Activated CD8-positive, alpha-beta memory T cell treated with anti-CD3 and anti-CD28 coated beads, Interleukin-2, amount 50 U/mL, for 48 hours (primary cell): ENCODE data around the gene PKHD1.
"Not testable (repeated sequence)": the region's sequence is repeated elsewhere in the genome, so short reads cannot be mapped to it uniquely, and the experiment has no call there.

ENCODE experiments used
- DNase-seq: peaks from one replicate; pipeline ENCODE4 v3.0.0-alpha.2; 2020

Gene PKHD1

DNA sequence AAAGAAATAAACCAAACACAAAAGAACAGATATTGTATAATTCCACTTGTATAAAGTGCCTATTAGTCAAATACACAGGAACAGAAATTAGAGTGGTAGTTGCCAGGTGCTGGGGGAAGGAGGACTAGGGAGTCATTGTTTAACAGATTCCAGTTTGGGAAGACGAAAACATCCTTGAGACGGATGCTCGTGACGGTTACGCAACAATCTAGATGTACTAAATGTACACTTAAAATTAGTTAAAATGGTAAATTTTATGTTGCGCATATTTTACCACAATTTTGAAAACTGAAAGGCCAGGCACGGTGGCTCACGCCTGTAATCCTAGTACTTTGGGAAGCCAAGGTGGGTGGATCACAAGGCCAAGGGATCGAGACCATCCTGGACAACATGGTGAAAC lies 111.0 kb downstream of the PKHD1 start:
- no peak for DNase-seq

DNA sequence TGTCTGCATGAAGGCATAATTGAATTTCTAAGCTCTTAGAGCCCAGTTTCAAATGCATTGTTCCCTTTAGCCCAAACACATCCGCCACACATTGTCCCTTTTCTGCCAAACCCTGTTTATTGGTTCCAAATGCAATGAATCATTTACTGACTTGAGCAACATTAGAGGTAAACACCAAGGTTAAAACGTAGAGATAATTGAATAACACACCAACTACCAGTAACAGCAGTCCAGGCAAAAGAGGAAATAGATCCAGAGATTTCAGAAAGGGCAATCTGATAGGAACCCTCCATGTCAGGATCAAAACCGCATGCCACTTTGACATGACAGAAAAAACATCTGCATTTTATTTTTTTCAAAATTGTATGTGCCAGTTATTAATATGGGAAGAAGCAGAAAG lies 114.8 kb downstream of the PKHD1 start:
- no peak for DNase-seq

DNA sequence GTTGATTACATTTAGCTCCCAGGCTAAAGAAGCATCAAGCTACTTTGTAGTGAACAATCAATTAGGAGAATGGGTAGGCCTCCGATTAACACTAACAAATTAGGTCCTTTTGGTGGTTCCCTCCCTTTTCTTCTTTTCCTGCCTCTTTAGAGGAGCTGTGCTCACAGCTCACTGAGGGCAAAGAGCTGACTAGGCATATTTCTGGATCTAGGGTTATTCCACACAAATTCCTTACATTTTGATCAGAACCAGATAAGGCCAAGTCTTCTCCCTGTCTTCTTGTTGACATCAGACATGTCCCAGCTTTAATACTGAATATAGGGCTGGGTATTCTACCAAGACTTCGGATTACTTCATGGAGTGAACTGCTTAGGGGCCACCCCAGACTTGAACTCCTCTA lies 119.1 kb downstream of the PKHD1 start:
- DNase-seq: no peak

DNA sequence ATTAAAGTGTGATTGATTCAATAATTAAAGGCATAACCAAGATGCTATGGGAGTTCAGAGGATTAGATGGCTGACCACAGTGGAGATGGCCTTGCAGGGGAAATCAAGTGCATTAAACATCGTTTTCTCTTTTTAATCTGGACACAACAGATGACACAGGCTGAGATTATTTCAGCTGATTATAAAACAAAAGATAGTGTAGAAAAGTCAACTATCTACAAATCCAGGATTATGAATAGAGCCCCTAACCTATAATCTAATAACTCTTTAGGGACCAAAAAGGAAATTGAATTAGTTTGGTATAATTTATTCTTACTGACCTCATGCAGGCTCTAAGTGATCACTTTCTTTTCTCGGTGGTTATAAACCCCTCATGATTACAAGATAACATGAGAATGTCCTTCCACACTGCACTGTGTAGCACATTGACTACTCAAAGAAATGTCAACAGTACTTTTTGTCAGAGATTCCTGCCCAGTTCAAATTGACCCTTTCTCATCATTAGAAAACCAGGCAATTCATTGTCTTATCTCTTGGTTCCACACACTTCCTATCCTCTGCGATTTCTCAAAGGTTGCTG lies 122.1 kb downstream of the PKHD1 start:
- no peak for DNase-seq

DNA sequence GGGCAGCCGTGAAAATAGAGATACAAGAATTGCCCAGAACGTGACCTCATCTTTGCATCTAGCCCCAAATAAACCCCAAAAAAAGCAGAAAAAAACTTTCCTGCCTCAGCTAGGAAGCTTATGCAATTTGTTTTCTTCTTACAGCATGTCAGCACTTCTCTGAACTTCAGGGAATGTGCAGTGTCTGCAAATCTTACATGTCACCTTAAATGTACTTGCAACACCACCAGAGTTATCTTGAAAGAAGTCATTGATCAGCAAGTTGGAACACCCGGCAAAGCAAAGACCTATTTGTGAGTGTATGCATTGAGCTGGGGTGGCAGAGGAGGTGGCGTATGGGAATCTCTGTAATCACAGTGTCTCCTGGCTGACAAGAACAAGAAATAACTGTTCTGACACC lies 123.4 kb downstream of the PKHD1 start:
- no peak for DNase-seq

DNA sequence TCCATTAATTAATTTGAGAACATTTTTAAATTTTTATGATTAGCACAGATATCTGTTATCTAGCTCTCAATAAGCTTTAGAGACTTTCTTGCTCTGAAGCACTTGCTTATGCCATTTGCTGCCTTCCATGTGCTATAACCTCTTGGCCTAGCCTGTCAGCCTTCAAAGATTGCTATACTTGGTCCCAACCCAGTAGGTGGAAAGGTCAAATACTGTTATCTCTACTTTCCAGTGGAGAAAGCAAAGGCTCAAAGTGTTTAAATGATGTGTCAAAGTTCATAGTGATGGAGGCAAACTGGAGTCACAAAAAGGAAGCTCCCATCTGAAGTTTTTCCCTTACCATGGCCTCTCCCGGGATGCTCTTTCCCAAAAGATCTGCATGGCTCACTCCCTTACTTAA lies 125.1 kb downstream of the PKHD1 start:
- no peak for DNase-seq

DNA sequence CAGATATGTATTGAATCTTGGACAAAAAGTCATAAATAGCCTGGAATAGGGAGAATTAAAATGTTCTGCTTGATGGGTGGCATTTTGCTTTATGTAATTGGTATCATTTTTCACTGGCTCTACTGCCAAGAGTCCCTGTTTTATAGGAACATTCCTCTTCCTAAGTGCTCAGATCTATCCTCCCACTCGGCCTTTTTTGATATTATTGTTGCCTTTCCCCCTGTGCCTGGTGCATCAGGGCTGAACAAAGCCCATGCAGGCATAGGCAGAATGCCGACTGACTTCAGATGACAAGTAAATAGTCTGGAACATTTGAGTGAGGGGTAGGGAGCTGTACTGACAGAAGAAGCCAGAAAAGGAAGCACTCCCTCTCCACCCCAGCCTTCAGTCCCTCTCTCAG lies 127.0 kb downstream of the PKHD1 start:
- DNase-seq: no peak

DNA sequence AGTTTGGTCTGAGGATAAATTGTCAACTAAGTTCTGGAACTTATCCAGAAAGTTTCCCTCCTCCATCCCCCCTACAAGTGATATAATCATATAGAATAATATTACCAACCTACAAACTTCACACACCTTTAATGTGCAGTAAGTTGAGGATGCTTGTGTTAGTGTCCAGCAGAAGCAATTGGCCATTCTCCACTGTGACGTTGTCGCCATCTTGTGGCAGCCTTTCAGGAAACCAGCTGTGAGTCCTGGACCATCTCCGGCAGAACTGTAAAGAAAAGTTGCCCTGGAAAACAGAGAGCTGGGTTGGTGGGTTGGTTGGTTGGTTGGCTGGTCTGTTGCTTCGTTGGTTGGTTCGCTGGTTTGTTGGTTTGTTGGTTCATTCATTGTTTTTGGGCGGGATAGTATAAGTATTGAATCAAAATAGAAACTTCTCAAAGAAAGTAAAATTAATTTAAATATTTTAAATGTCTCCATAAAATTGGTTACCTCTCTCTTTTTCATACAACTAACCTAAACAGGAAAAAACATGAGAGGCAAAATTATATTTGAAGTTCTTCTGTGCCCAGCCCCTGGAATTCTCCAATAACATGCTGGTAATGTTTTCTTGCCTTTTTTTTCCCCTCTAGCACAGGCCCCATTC lies 127.5 kb downstream of the PKHD1 start:
- DNase-seq: peak; percentile 65

DNA sequence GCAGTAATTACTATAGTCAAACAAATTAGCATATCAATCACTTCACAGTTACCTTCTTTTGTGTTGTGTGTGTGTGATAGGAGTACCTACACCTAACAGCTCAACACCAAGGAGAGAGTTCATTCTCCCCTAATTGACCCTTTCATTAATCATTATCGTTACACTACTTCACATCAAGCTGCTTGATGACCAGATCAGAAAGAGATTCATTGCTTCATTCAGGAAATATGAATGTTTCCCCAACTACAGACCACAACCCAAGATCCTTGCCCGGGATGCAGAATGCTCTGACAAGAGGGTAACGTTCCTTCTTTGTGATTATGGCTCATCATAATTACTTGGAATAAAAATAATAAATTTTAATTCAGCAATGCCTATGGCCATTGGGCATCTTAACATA lies 132.7 kb downstream of the PKHD1 start:
- DNase-seq: no peak

DNA sequence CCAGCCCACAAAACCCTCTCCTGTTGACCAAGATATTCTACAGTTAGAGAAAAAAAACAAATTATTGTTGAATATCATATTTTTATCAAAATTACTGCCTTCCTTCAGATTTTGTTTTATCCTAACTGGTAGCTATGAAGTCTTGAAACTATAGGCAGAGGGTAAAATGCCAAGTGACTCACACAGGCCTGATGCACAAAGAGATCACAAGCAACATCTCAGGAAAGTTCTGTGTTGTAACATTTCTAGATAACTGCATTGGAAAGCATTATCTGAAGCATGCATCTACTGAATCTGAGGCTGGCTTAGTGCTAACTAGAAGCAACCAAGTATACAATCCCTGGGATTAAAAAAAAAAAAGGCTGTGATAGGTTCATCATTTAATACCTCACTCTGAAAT lies 134.2 kb downstream of the PKHD1 start:
- DNase-seq: no peak

DNA sequence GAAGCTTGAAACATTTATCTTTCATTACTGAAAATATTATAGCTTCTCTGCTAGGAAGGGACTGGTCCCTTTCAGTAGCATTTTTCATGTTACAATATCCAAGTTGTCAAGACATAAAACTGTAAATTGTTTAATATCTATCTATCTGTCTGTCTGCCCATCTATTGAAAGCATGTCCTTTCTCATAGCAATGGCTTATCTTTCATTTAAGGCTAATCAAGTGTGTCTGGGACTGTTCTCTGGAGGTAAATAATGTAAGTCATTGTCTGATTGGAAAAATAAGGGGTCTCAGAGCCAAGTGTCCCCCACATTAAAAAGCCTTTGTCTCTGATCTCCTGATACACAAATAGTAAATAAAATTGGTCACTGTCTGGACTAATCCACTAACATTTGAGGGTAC lies 135.5 kb downstream of the PKHD1 start:
- DNase-seq: no peak

DNA sequence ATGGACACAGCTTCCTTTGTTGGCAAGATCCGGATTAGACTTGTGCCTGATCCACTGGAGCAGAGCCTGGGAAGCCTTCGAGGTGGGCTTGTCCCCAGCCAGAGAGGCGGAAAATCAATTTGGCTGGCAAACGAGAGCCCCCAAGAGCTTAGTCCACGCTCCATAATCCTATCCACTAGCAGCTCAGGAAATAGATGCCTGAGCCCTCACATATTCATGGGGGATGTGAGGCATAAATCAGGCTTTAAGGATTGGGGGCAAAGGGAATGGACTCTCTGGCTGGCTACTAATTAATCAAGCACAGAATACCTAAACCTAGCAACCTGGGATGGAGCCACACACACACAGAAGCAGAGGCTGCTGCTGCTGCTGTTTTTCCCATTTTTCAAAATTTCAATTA lies 137.9 kb downstream of the PKHD1 start:
- DNase-seq: no peak

DNA sequence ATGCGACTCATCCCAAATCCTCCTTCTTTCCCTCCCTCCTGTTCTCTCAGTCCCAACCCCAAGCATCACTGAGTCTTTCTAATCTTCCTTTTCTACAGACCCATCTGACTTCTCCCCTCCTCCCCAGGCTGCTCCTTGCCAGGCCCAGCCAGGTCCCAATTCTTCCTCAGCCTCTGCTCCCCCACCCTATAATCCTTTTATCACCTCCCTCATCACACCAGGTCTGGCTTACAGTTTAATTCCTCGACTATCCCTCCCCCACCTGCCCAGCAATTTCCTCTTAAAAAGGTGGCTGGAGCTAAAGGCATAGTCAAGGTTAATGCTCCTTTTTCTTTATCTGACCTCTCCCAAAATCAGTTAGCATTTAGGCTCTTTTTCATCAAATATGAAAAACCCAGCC lies 147.7 kb downstream of the PKHD1 start:
- not testable (repeated sequence) for DNase-seq

DNA sequence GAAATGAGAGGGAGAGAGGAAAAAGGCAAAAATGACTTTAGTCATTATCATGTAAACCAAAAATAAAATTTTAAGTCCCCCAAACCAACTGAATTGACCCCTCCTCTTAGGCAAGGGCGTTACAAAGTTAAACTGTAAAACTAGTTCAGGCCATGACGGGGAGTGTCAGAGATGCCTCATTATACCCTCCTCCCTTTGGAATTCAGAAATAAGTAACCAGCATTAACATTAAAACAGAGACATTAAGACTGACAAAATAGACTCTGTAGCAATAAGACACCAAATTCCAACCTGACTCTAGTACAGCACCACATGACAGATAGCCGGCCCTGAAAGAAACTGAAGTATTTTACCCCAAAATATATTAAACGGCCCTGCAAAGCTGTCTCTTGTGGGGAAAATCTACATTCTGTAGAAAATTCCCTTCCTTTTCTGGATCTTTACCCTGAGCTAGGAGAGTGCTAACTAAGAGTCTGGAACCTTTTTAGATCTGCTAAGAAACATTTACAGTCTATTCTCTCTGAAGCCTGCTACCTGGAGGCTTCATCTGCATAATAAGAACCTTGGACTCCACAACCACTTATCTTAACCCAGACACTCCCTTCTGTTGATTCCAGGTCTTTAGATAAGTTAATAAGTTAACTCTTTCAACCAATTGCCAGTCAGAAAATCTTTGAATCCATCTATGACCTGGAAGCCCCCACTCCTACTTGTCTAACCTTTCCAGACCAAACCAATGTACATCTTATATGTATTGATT lies 150.7 kb downstream of the PKHD1 start:
- DNase-seq: no peak

DNA sequence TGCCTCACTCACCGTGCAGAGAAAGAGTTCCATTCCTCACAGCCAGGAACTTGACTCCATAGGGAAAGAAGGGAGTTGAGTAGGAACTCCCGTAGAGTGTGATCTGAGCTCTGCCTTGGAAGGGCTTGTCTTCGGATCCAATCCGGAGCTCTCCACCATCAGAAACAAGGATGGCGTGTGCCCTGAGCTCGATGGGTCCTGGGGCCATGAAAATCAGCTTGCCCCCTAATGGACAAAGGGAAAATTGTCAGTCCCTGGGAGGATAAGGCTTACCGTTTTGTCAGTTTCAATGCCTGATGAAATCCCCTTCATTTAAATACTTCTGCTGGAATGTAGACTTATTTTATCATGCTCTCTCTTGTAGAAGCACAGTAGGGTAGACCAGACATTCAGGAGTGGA lies 153.3 kb downstream of the PKHD1 start:
- no peak for DNase-seq

DNA sequence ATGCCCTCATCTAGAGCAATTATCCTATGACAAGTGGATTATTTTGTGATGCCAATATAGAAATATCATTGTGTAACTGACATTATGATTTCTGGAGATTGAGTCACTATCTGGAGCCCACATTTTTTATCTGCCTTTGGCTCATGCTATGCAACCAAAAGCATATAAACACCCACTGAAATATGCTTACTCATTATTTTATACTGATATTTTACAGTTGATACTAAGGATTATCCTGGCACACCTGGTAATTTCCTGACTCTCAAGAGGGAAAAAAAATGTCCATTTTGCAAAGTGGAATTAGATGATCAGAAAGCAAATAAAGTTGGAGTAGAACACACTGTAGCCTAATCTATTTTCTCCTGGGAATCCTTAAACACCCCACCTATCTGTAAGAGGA lies 154.5 kb downstream of the PKHD1 start:
- no peak for DNase-seq

DNA sequence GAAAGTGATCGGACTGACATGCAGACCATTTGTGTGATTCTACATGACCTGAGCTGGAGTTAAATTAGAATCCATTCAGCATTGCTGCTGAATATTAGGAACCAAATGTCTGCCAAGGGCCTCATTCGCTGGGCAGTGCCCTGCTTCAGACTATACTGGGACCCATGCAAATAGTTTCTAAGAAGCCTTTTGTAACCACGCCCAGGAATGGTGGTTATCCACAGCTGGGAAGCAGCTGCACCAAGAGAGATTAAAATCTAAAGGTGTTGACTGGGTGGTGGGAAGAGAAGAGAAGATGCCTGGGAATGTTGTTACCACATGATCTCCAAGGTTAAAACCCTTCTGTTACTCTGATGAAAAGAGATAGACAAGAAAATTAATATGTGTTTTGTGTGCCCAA lies 156.8 kb downstream of the PKHD1 start:
- no peak for DNase-seq

DNA sequence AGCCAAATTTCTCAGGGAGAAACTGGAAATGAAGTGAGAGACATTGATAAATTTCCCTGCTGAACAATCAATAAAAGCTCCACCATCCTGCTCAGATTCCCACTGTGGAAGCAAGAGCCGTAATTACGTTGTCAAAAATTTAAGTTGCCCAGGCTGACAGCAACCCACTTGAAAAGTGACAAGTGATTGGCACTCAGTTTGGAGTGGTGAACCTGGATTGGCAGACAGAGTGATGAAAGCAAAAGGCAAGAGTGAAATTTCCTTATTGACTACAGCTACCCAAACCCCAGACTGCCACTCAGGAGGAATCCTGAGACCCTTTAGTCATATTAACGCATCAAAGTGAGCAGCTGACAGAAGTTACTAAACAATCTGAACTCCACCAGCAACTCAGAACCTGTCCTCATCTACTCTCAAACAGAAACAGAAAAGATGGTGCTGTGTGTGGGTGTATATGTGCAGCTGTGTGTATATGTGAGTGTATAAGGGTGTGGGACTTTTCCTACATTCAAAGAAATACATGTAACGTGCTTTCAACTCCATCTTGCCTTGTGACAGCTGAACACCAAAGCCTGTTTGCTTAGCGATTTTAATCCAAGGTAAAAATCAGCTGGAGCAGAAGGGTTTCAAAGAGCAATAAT lies 157.4 kb downstream of the PKHD1 start:
- no peak for DNase-seq

DNA sequence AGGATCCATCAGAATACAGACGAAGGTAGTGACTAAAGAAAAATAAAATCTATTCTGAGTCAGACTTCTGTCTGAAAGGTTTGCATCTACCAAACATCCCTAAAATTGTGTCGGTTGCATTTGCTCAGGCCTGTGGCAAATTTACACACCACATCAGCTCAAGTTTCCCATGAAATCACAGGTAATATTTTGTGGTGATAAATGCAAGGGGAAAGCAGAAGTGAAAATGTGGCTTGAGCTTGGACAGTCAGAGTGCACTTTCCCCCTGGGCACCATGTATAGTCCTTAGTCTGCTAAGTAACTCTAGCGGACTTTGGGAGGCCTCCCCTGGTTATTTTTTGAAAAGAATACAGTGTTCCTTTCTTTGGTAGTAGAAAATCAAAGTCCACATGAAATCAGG lies 159.1 kb downstream of the PKHD1 start:
- DNase-seq: no peak

DNA sequence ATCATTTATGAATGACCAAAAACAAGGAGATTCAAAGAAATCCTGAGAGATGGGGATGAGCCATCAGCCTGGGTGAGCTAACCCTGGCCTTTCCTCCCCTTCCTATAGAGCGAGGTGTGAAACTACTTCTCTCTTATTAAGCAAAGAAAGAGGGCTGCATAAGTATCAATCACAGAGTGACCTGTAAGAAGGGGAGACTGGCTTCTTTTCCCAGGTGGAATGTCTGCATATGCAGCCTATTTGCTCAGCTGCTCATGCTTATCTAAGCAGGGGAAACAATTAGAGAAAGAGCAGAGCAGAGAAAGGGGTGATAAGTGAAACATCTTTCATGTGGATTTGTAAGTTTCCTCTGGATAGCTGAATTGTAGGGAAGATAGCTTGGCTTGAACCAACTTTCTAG lies 160.0 kb downstream of the PKHD1 start:
- no peak for DNase-seq

DNA sequence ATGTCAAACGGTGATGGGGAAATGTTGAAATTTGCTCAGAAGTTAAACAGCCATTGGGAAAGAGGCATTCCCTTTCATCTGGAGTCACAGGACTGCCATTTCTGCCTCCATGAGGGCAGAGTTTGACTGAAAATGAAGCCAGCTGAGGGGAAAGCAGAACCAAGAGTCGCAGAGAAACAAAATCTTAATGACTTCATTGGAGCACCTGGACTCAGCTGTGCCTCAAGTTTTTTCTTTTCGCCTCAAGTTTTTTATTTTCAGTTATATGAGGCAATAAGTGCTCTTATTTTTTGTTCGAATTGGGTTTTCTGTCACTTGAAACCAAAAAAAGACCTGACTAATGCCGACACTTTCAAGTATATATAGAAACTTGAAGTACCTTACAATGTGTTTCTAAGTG lies 161.3 kb downstream of the PKHD1 start:
- no peak for DNase-seq

DNA sequence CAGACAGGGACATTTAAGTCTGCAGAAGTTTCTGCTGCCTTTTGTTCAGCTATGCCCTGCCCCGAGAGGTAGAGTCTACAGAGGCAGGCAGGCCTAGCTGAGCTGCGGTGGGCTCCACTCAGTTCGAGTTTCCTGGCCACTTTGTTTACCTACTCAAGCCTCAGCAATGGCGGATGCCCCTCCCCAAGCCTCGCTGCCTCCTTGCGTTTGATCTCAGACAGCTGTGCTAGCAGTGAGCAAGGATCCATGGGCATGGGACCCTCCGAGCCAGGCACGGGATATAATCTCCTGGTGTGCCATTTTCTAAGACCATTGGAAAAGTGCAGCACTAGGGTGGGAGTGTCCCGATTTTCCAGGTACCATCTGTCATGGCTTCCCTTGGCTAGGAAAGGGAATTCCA lies 164.9 kb downstream of the PKHD1 start:
- DNase-seq: not testable (repeated sequence)

DNA sequence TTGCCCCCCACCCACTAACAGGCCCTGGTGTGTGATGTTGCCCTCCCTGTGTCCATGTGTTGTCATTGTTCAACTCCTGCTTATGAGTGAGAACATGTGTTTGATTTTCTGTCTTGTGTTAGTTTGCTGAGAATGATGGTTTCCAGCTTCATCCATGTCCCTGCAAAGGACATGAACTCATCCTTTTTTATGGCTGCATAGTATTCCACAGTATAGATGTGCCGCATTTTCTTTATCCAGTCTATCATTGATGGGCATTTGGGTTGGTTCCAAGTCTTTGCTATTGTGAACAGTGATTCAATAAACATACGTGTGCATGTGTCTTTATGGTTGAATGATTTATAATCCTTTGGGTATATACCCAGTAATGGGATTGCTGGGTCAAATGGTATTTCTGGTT lies 169.1 kb downstream of the PKHD1 start:
- not testable (repeated sequence) for DNase-seq

DNA sequence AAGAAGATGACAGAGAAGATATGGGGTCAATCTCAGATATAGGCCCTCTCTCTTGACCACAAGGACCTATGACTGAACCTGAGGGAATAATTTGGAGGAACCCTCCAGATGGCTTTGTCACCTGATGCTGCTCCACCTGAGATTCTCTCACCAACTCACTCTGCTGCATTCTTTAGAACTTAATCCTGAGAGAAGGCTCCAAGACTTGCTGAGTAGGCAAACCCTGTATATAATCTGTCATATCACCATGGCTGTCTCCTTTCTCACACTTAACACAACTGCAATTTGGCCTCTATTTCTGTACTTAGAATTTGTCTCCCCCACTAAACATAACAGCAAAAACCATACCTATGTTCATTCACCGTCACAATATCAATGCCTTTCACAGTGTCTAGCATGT lies 172.3 kb downstream of the PKHD1 start:
- no peak for DNase-seq
